ENCODE results near the gene TRPM3. TPM values are rescaled to one million over a fixed set of nuclear protein-coding genes. Genes with fewer than 3 reads are reported as not detected.

TRPM3 gene
- total and polyA plus RNA-seq, 4 donors, result 0.07 to 0.89 (median 0.67) TPM

- Histone ChIP-seq H3K27ac (ENCODE audit: low read depth in 1 of 2, low read length in 2 of 2) (no peak overlapping the region), H3K9ac (ENCODE audit: low read depth in 1 of 2, low read length in 2 of 2) (no peak overlapping the region), H3K4me3 (ENCODE audit: low read depth in 1 of 3, low read length in 3 of 3) (no peak overlapping the region), H3K4me1 (ENCODE audit: control insufficient read depth in 4 of 4, insufficient read depth in 4 of 4, low read length in 3 of 4) (no peaks in the 10 kb centered on the region), H3K36me3 (ENCODE audit: control insufficient read depth in 4 of 4, insufficient read depth in 3 of 4, low read depth in 1 of 4, low read length in 3 of 4) (no peaks in the 10 kb centered on the region), H3K9me3 (ENCODE audit: control insufficient read depth in 4 of 4, low read length in 3 of 4) (no peaks in the 10 kb centered on the region), H3K27me3 (ENCODE audit: control insufficient read depth in 4 of 4, insufficient read depth in 4 of 4, low read length in 3 of 4) (no peaks in the 10 kb centered on the region)
- WGBS, result 94% methylated on average over 1 of the region's 1 CpG
- no peak for TF ChIP-seq CTCF (IDR thresholded peaks at IDR 0.05; ENCODE audit: low read depth, low read length, missing input control)
- DNase-seq (ENCODE audit: low spot score), result no peak
Observed at GRCh38 chr9:71112866-71113265, 8.6 kb downstream of the TRPM3 start.

- no peaks in the 10 kb centered on the region for H3K4me1 ChIP-seq (ENCODE audit: control insufficient read depth in 4 of 4, insufficient read depth in 4 of 4, low read length in 3 of 4)
- no peak overlapping the region for H3K27ac ChIP-seq (ENCODE audit: low read depth in 1 of 2, low read length in 2 of 2)
- no peaks in the 10 kb centered on the region for H3K9me3 ChIP-seq (ENCODE audit: control insufficient read depth in 4 of 4, low read length in 3 of 4)
- no peak overlapping the region for H3K9ac ChIP-seq (ENCODE audit: low read depth in 1 of 2, low read length in 2 of 2)
- TF ChIP-seq CTCF (IDR thresholded peaks at IDR 0.05; ENCODE audit: low read depth, low read length, missing input control) (no peak), JUND (IDR thresholded peaks at IDR 0.05) (no peak), GABPA (IDR thresholded peaks at IDR 0.05 in 1 of 2, conservative IDR thresholded peaks at IDR 0.05 in 1 of 2) (no peak), FOXA1 (IDR thresholded peaks at IDR 0.05) (no peak), FOXA2 (IDR thresholded peaks at IDR 0.05) (no peak), EGR1 (IDR thresholded peaks at IDR 0.05; ENCODE audit: low read depth in 2 of 2) (no peak), REST (IDR thresholded peaks at IDR 0.05) (no peak), MAX (IDR thresholded peaks at IDR 0.05) (no peak), HNF4G (IDR thresholded peaks at IDR 0.05) (no peak), HNF4A (conservative IDR thresholded peaks at IDR 0.05) (no peak), ZBTB33 (IDR thresholded peaks at IDR 0.05) (no peak), TAF1 (conservative IDR thresholded peaks at IDR 0.05) (no peak), RAD21 (IDR thresholded peaks at IDR 0.05) (no peak), NR2F2 (IDR thresholded peaks at IDR 0.05) (no peak), ATF3 (IDR thresholded peaks at IDR 0.05) (no peak), SP1 (IDR thresholded peaks at IDR 0.05) (no peak), YY1 (IDR thresholded peaks at IDR 0.05) (no peak), RXRA (IDR thresholded peaks at IDR 0.05) (no peak)
- DNase-seq (ENCODE audit: low spot score), result no peak
- 80% methylated on average over 2 of the region's 2 CpGs for WGBS
- H3K27me3 ChIP-seq (ENCODE audit: control insufficient read depth in 4 of 4, insufficient read depth in 4 of 4, low read length in 3 of 4), result no peaks in the 10 kb centered on the region
- no peak overlapping the region for H3K4me3 ChIP-seq (ENCODE audit: low read depth in 1 of 3, low read length in 3 of 3)
- H3K36me3 ChIP-seq (ENCODE audit: control insufficient read depth in 4 of 4, insufficient read depth in 3 of 4, low read depth in 1 of 4, low read length in 3 of 4), result no peaks in the 10 kb centered on the region
Observed at GRCh38 chr9:71108937-71109336, 12.5 kb downstream of the TRPM3 start.

Measured in liver (tissue), 9 donors.